BE2C (cell line): ENCODE data around the gene DOCK2.

Experiments used
- DNase-seq: peaks from one replicate; pipeline ENCODE4 v3.0.0-alpha.2; 2020
- H3K27me3 ChIP-seq: fragments of 250-450 bp; sonication (Bioruptor Pico); 2 replicates; pipeline ENCODE4 v1.5.1; 2020; ENCODE audit warnings: mild to moderate bottlenecking
- H3K36me3 ChIP-seq: fragments of 250-450 bp; sonication (Bioruptor Pico); 2 replicates; pipeline ENCODE4 v1.5.1; 2020; ENCODE audit warnings: mild to moderate bottlenecking
- H3K4me1 ChIP-seq: fragments of 250-450 bp; sonication (Bioruptor Pico); 2 replicates; pipeline ENCODE4 v1.5.1; 2020
- H3K4me3 ChIP-seq: 2 replicates; pipeline ENCODE4 v1.5.1; 2011; ENCODE audit warnings: low read depth, low read length
- H3K9me3 ChIP-seq: fragments of 250-450 bp; sonication (Bioruptor Pico); 2 replicates; pipeline ENCODE4 v1.5.1; 2020
- CTCF ChIP-seq: IDR thresholded peaks from 2 replicates; pipeline ENCODE4 v1.5.1; 2012; ENCODE audit warnings: mild to moderate bottlenecking, low read depth, low read length

Gene DOCK2

GRCh38 chr5:169873642-169874041 lies 236.6 kb downstream of the DOCK2 start:
- Histone ChIP-seq H3K4me1 (no peaks in the 10 kb centered on the region), H3K9me3 (no peaks in the 10 kb centered on the region; the same call in 1 of the 2 replicates), H3K36me3 (no peaks in the 10 kb centered on the region), H3K4me3 (no peak overlapping the region), H3K27me3 (no peaks in the 10 kb centered on the region)
- no peak for DNase-seq
- no peak for TF ChIP-seq CTCF

GRCh38 chr5:169874621-169875020 lies 237.5 kb downstream of the DOCK2 start:
- no peaks in the 10 kb centered on the region; the same call in 1 of the 2 replicates for H3K9me3 ChIP-seq
- H3K4me1 ChIP-seq, result no peaks in the 10 kb centered on the region
- DNase-seq, result no peak
- no peaks in the 10 kb centered on the region for H3K36me3 ChIP-seq
- no peak overlapping the region for H3K4me3 ChIP-seq
- TF ChIP-seq CTCF, result no peak
- no peaks in the 10 kb centered on the region for H3K27me3 ChIP-seq

GRCh38 chr5:169875091-169875728 lies 238.1 kb downstream of the DOCK2 start:
- no peak overlapping the region for H3K4me3 ChIP-seq
- DNase-seq, result no peak
- H3K27me3 ChIP-seq, result no peaks in the 10 kb centered on the region
- no peaks in the 10 kb centered on the region for H3K4me1 ChIP-seq
- H3K9me3 ChIP-seq, result no peaks in the 10 kb centered on the region; the same call in 1 of the 2 replicates
- H3K36me3 ChIP-seq, result no peaks in the 10 kb centered on the region
- TF ChIP-seq CTCF, result no peak

- no peak overlapping the region for H3K4me3 ChIP-seq
- DNase-seq, result no peak
- TF ChIP-seq CTCF, result no peak
- no peaks in the 10 kb centered on the region for H3K4me1 ChIP-seq
- H3K36me3 ChIP-seq, result no peaks in the 10 kb centered on the region
- no peaks in the 10 kb centered on the region; the same call in 1 of the 2 replicates for H3K9me3 ChIP-seq
- no peaks in the 10 kb centered on the region for H3K27me3 ChIP-seq
Observed at GRCh38 chr5:169875731-169876130, 238.7 kb downstream of the DOCK2 start.

GRCh38 chr5:169876386-169876785 lies 239.3 kb downstream of the DOCK2 start:
- Histone ChIP-seq H3K36me3 (no peaks in the 10 kb centered on the region), H3K27me3 (no peaks in the 10 kb centered on the region), H3K4me3 (no peak overlapping the region), H3K9me3 (no peaks in the 10 kb centered on the region; the same call in 1 of the 2 replicates), H3K4me1 (no peaks in the 10 kb centered on the region)
- no peak for DNase-seq
- no peak for TF ChIP-seq CTCF

GRCh38 chr5:169880012-169880663 lies 243.1 kb downstream of the DOCK2 start:
- no peaks in the 10 kb centered on the region for H3K4me1 ChIP-seq
- no peak for TF ChIP-seq CTCF
- no peak overlapping the region for H3K4me3 ChIP-seq
- DNase-seq, result no peak
- no peaks in the 10 kb centered on the region for H3K9me3 ChIP-seq
- H3K36me3 ChIP-seq, result no peaks in the 10 kb centered on the region
- H3K27me3 ChIP-seq, result no peaks in the 10 kb centered on the region
